Fibroblast of skin of left quadriceps (primary cell): ENCODE measurements around the gene ACOT2.
"Not testable (repeated sequence)": the region's sequence is repeated elsewhere in the genome, so short reads cannot be mapped to it uniquely, and the experiment has no call there.

Experiments used
- DNase-seq, 2 experiments: peaks; one replicate each; pipeline ENCODE4 v3.0.0-alpha.2; 2013; ENCODE audit warnings: low read depth in 2 of 2

The ACOT2 gene

DNA sequence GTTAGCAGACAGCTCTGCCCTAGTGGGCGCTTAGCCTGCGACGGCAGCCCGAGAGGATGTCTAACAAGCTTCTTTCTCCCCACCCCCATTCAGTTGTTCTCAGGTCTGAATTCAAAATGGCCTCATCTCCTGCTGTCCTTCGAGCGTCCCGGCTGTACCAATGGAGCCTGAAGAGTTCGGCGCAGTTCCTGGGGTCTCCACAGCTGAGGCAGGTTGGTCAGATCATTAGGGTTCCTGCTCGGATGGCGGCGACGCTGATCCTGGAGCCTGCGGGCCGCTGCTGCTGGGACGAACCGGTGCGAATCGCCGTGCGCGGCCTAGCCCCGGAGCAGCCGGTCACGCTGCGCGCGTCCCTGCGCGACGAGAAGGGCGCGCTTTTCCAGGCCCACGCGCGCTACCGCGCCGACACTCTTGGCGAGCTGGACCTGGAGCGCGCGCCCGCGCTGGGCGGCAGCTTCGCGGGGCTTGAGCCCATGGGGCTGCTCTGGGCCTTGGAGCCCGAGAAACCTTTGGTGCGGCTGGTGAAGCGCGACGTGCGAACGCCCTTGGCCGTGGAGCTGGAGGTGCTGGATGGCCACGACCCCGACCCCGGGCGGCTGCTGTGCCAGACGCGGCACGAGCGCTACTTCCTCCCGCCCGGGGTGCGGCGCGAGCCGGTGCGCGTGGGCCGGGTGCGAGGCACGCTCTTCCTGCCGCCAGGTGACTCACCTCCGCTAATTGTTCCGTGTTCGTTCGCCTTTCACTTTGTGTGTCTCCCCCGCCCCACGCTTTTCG, at the start of gene ACOT2:
Gene ACOT2 (plus strand): TSS at position 29 of the 774 bp plus-strand sequence. CDS start 28 bp downstream, at position 57.
- peak; percentile 80 to 82 for DNase-seq

- DNase-seq = no peak
Measured at GRCh38 chr14:73521229-73521628, 47.8 kb upstream of the ACOT2 start.

- DNase-seq = no peak
Measured at GRCh38 chr14:73524493-73524892, 44.5 kb upstream of the ACOT2 start.

DNA sequence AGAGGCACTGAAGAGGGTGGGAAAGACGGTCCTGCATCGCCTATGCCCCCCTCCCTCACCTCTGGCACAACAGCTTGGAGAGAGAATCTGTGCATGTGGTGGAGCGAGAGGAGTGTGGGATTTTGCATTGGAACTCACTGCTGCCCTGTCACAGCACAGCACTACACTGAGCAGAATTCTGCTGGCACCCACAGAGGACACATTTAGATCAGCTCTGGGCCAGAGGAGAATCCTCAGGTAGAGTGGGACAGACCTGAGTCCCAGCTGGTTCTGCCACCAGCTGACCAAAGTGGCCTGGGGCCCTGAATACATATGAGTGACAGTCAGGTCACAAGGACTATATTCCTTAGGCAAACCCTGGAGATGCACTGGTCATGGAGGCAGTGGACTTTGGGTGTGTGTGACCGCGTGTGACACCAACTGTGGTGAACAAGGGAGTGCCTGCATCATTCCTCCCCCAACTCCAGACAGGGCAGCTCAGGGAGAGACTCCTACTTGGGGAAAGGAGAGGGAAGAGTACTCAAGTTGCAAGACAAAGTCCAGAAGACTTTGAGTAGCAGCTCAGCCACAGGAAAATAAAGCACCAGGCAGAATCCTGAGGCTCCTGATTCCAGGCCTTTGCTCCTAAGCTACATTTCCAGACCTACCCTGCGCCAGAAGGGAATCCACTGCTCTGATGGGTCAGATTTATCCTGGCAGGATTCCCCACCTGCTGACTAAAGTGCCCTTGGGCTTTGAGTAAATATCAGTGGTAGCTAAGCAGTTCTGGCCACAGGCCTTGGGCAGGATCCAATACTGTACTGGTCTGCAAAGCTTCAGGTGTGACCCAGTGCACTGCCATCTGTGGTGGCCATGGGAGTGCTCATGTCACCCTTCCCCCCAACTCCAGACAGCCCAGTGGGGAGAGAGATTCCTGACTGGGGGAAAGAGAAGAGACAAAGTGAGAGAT, 42.7 kb upstream of the ACOT2 start:
- DNase-seq = no peak

- DNase-seq = not testable (repeated sequence)
Measured at GRCh38 chr14:73529356-73529755, 39.7 kb upstream of the ACOT2 start.

GRCh38 chr14:73531971-73532370, 37.0 kb upstream of the ACOT2 start:
- DNase-seq = not testable (repeated sequence)

DNA sequence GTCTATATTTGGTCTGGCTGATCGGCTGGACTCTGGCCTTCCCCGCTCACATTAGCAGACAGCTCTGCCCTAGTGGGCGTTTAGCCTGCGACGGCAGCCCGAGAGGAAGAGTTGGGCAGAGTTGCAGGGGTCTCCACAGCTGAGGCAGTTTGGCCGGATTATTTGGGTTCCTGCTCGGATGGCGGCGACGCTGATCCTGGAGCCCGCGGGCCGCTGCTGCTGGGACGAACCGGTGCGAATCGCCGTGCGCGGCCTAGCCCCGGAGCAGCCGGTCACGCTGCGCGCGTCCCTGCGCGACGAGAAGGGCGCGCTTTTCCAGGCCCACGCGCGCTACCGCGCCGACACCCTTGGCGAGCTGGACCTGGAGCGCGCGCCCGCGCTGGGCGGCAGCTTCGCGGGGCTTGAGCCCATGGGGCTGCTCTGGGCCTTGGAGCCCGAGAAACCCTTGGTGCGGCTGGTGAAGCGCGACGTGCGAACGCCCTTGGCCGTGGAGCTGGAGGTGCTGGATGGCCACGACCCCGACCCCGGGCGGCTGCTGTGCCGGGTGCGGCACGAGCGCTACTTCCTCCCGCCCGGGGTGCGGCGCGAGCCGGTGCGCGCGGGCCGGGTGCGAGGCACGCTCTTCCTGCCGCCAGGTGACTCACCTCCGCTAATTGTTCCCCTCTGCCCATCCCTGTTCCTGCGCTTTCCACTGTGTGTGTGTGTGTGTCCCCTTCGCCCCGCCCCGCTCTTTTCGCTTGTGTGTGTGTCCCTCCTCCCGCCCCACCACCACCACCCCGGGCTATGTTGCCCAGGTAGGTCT, 31.6 kb upstream of the ACOT2 start:
- DNase-seq = not testable (repeated sequence)

- peak in 1 of 2 experiments; percentile 5 for DNase-seq
Measured at GRCh38 chr14:73539017-73539416, 30.0 kb upstream of the ACOT2 start.

DNA sequence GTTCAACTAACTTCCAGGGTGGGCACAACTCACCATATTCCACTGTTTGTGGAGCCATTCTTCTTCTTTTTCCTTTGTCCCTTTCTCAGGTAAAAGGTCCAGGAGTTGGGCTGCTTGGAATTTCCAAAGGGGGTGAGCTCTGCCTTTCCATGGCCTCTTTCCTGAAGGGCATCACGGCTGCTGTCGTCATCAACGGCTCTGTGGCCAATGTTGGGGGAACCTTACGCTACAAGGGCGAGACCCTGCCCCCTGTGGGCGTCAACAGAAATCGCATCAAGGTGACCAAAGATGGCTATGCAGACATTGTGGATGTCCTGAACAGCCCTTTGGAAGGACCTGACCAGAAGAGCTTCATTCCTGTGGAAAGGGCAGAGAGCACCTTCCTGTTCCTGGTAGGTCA, 26.1 kb upstream of the ACOT2 start:
- not testable (repeated sequence) for DNase-seq

DNA sequence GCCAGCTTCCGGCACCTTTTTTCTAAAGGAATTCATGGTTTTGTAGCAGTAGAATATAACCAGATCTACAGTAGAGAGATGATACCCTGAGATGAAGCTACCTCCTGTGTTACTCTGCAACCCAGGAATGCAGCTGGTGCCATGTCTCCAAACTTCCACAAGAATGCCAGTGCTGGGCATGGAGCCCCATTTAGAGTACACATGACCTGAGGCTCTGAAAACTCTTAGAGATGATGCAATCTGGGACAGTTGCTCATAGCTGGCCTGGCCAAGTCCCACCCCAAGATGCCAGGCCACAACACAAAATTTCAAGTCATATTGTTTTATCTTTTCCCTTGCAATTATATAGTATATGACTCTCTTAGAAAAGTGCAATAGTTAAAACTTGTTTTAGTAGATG, 23.7 kb upstream of the ACOT2 start:
- not testable (repeated sequence) for DNase-seq

DNA sequence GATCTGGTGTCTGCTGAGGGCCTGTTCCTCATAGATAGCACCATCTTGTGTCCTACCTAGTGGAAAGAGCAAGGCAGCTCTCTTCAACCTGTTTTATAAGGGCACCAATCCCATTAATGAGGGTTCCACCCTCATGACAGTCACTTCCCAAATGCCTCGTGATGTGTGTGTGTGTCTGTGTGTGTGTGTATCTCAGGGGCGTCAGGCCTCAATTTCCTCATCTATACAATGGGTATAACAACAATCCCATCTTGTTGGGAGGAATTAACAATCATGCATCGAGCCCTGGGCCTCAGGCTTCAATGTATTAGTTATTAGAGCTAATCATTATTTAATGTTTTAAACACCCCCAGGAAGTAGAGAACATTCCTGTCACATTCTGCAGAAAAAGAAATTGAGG, 19.9 kb upstream of the ACOT2 start:
- not testable (repeated sequence) for DNase-seq

DNA sequence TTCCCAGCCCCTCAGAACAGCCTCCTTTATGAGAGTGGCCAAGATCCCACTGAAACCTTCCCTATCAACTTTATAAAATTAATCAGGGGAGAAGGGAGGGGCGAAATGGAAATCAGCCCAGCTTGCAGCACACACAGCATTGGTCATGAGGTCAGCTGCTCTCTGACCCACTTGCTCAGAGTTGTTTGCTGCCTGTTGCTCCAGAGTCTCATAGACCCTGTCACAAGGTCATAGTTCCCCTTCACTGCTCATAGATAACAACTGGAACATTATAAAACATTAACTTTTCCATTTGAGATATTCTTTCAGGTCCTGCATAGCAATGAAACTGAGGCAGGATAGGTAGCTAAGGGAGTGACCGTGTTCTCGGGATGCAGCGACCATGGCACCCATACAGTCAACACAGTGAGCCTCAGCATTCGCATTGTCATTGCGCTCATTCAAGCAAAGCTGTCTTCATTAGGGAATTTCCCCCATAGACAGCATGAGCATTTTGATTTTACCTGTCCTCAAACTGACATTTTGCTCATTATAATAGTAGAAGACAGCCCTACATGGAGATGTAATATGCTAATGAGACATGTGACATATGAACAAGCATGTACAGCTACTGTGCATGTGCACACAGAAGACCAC, 19.0 kb upstream of the ACOT2 start:
- DNase-seq = not testable (repeated sequence)

DNA sequence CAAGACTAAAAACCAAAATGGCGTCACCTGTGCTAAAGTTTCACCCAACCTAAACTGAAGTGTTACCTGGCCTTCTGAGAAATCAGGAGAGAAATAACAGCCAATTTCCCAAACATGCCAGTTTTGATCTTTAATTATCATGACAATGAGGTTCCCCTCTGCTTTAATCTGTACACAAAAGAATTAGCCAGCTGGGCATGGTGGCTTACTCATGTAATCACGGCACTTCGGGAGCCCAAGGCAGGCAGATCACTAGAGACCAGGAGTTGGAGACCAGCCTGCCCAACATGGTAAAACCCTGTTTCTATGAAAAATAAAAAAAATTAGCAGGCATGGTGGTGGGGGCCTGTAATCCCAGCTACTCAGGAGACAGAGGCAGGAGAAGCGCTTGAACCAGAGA, 15.2 kb upstream of the ACOT2 start:
- DNase-seq = no peak

DNA sequence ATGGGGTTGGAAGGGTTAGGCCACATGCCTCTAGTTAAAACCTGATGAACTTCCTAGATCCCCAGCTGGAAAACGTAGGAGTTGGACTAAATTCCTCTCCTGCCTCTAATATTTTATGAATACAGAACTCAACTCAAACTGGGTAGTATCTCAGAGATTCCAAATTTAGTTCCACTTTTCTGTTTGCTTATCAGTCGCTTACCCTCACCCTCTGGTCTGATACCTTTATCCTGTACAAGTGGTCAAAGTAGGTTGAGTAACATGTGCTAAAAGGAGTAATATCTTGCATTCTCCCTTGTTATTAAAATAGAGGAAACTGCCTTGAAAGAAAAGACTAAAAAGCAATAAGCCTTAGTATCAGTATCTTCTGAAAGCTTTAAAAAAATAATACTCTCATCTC, 11.8 kb upstream of the ACOT2 start:
- not testable (repeated sequence) for DNase-seq

GRCh38 chr14:73558238-73558637, 10.8 kb upstream of the ACOT2 start:
- DNase-seq = not testable (repeated sequence)

DNA sequence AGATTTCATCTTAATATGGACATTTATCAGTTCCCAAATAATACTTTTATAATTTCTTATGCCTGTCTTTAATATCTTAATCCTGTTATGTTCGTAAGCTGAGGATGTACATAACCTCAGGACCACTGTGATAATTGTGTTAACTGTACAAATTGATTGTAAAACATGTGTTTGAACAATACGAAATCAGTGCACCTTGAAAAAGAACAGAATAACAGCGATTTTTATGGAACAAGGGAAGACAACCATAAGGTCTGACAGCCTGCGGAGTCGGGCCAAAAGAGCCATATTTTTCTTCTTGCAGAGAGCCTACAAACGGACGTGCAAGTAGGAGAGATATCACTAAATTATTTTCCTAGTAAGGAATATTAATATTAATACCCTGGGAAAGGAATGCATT, 6.8 kb upstream of the ACOT2 start:
- DNase-seq = not testable (repeated sequence)

DNA sequence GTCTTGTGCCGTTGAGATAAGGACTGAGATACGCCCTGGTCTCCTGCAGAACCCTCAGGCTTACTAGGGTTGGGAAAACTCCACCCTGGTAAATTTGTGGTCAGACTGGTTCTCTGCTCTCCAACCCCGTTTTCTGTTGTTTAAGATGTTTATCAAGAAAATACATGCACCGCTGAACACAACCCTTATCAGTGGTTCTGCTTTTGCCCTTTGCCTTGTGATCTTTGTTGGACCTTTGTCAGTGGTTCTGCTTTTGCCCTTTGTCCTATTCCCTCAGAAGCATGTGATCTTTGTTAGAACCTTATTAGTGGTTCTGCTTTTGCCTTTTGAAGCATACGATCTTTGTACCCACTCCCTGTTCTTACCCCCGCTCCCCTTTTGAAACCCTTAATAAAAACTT, 6.3 kb upstream of the ACOT2 start:
- DNase-seq = not testable (repeated sequence)

GRCh38 chr14:73566431-73566830, 2.6 kb upstream of the ACOT2 start:
- not testable (repeated sequence) for DNase-seq

DNA sequence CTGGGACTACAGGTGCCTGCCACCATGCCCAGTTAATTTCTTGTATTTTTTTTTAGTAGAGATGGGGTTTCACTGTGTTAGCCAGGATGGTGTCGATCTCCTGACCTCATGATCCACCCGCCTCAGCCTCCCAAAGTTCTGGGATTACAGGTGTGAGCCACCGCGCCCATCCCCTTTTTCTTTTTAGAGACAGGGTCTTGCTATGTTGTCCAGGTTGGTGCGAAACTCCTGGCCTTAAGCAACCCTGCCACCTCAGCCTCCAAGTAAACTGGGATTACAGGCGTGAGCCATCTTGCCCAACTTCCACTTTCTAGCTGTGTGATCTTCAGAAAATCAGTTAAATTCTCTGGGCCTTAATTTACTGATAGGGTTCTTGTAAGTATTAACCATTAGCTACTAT, 2.1 kb upstream of the ACOT2 start:
- DNase-seq = not testable (repeated sequence)

DNA sequence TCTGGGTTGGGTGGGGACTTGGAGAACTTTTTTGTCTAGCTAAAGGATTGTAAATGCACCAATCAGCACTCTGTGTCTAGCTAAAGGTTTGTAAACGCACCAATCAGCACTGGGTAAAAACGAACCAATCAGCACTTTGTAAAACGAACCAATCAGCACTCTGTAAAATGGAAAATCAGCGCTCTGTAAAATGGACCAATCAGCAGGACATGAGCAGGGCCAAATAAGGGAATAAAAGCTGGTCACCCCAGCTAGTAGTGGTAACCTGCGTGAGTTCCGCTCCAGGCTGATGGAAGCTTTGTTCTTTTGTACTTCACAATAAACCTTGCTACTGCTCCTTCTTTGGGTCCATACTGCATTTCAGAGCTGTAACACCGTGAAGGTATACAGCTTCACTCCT, 1.7 kb upstream of the ACOT2 start:
- no peak for DNase-seq
